Measurements from ENCODE around the gene CREM.
"Not testable (repeated sequence)": the region's sequence is repeated elsewhere in the genome, so short reads cannot be mapped to it uniquely, and the experiment has no call there.

Gene CREM
- long read RNA-seq, donor 1, transcript CREM-211 (4 exons, 1,207 nt) = major isoform, 7 of 35 reads
- long read RNA-seq, donor 1, partial matches to known transcripts = 12 of 35 reads
- long read RNA-seq, donor 1, other reads (novel, unspliced or antisense) = 0 of 35 reads
- long read RNA-seq, donor 2, transcript CREM-211 (4 exons, 1,207 nt) = major isoform, 5 of 9 reads
- long read RNA-seq, donor 2, partial matches to known transcripts = 0 of 9 reads
- long read RNA-seq, donor 2, other reads (novel, unspliced or antisense) = 0 of 9 reads
- long read RNA-seq, donor 3, partial matches to known transcripts = 0 of 2 reads
- long read RNA-seq, donor 3, other reads (novel, unspliced or antisense) = 0 of 2 reads
- long read RNA-seq, donor 4, transcript CREM-218 (3 exons, 1,416 nt) = major isoform, 5 of 14 reads
- long read RNA-seq, donor 4, partial matches to known transcripts = 0 of 14 reads
- long read RNA-seq, donor 4, other reads (novel, unspliced or antisense) = 0 of 14 reads
- long read RNA-seq, donor 5, partial matches to known transcripts = 0 of 14 reads
- long read RNA-seq, donor 5, other reads (novel, unspliced or antisense) = 0 of 14 reads
- long read RNA-seq, donor 6, partial matches to known transcripts = 0 of 11 reads
- long read RNA-seq, donor 6, other reads (novel, unspliced or antisense) = 0 of 11 reads
- long read RNA-seq, donor 7, transcript CREM-241 (4 exons, 1,074 nt) = major isoform, 8 of 29 reads
- long read RNA-seq, donor 7, partial matches to known transcripts = 9 of 29 reads
- long read RNA-seq, donor 7, other reads (novel, unspliced or antisense) = 0 of 29 reads
- long read RNA-seq, donor 8, transcript CREM-211 (4 exons, 1,207 nt) = major isoform, 5 of 14 reads
- long read RNA-seq, donor 8, partial matches to known transcripts = 0 of 14 reads
- long read RNA-seq, donor 8, other reads (novel, unspliced or antisense) = 0 of 14 reads

DNA sequence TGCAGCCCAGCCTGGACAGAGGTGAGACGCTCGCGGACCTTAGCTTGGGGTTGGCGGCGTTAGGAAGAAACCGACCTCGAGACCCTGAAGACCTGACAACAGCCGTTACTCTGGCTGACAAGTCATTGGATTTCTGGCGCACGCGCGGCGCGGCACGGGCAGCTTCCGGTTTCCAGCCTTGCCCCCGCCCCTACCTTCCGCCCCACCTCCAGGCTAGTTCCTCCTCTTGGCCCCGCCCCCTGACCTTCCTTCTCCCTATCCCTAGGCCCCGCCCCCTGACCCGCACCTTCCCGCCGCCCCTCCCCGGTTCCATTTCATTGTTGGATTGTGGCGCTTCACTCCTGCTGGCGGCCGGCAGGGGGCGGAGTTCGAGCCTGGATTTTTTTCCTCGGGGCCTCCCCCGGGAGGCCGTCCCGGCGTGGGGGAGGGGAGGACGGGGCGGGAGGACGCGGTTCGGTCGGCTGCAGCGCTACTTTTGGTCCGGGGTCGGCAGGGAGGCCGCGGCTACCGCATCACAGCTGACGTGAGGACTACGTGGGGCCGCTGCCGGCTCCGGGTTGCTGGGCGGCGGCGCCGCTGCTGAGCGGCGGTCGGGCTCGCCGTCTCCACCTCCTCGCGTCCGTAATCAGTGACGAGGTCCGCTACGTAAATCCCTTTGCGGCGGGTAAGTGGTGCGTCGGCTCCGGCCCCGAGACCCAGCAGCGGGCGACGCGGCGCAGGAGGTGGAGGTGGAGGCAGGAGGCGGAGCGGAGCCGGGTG lies at the start of gene CREM:
Gene CREM (plus strand): TSS at position 317 of the 759 bp plus-strand sequence. CDS start 10,990 bp downstream, outside the sequence.
- DNase-seq = peak; percentile 97

GRCh38 chr10:35079265-35079664 lies 47.4 kb upstream of the CREM start:
- DNase-seq = no peak

GRCh38 chr10:35079763-35080162 lies 46.9 kb upstream of the CREM start:
- no peak for DNase-seq

- DNase-seq = not testable (repeated sequence)
These were observed 46.4 kb upstream of the CREM start for GRCh38 chr10:35080261-35080660.

- DNase-seq = no peak
These were observed 43.4 kb upstream of the CREM start for GRCh38 chr10:35083242-35083641.

- peak; percentile 56 for DNase-seq
These were observed 37.0 kb upstream of the CREM start for GRCh38 chr10:35089611-35090161.

DNA sequence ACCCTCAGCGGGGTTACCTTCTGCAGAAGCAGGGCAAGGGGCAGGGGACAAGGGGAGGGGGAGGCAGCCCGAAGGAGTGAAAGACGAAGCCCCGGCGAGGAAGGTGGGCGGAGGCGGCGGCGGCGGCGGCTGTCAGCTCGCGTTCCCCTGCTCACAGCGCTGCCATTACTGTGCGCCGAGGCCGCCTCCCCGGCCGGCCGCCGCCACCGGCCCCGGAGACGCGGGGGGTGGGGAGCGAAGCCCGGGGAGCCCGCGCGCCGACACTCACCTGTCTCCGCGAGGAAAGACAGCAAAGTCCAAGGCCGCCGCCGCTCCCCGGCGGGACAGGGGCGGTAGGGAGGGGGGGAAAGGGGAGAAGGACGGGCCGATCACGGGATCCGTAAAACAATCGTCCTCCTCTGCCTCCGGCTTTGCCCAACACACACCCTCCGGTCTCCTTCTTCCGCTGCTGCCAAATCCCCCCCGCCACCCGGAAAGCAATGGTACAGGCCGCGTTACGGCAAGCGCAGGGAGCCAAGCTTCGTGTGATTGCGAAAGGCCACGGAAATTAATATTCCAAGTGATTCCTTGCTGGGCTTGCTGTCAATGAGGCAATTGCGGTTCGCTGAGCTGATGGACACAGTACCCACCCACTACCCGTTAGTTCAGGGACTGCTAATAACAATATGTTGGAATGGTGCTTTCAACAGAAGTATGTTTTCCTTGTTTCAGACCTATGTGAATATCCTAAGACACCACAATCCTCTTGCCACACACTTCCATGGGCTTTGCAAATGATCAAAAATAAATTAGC lies 36.3 kb upstream of the CREM start, which contains the start of gene CUL2:
Gene CUL2 (minus strand): TSS at position 180 of the 793 bp plus-strand sequence. CDS start 19,024 bp downstream, outside the sequence.
- DNase-seq = peak; percentile 98

- no peak for DNase-seq
These were observed 34.5 kb upstream of the CREM start for GRCh38 chr10:35091994-35092790.

DNA sequence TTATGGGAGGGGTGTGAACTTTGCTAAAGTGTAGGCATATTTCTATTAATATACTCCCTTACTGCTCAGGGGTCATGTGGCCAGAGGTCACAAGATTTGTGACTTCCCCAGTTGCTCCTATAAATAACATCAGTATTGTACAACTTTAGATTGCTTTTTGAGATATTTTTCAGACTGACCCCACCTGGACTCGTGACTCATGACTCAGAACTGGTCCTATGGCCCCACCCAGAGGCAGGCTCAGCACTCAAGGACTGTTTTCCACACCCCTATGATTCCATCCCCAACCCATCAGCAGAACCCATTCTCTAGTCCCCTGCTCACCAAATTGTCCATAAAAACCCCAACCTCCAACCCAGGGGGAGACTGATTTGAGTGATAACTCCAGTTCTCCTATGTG lies 33.8 kb upstream of the CREM start:
- no peak for DNase-seq

DNA sequence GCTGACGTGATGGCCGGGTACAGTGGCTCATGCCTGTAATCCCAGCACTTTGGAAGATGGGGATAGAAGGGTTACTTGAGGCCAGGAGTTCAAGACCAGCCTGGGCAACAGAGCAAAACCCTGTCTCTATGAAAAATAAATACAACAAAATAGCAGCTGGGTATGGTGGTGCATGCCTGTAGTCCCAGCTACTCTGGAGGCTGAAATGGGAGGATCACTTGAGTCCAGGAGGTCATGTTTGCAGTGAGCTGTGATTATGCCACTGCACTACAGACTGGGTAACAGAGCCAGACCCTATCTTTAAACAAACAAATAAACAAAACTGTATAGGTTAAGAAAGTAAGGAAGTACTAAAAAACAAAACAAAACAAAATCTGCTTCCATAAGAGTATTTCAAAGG lies 30.3 kb upstream of the CREM start:
- no peak for DNase-seq

DNA sequence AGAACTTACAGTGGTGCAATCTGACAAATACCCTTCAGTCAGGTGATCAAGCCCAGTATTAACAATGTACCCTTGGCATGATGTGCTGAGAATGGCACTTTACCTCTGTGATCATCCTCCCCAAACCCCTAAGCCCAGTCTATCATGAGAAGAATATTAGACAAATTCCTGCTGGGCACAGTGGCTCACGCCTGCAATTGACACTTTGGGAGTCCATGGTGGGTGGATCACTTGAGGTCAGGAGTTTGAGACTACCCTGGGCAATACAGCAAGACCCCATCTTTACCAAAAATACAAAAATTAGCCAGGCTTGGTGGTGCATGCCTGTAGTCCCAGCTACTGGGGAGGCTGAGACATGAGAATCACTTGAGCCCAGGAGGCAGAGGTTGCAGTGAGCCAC lies 29.1 kb upstream of the CREM start:
- no peak for DNase-seq

- DNase-seq = no peak
These were observed 22.8 kb upstream of the CREM start for GRCh38 chr10:35103882-35104281.

DNA sequence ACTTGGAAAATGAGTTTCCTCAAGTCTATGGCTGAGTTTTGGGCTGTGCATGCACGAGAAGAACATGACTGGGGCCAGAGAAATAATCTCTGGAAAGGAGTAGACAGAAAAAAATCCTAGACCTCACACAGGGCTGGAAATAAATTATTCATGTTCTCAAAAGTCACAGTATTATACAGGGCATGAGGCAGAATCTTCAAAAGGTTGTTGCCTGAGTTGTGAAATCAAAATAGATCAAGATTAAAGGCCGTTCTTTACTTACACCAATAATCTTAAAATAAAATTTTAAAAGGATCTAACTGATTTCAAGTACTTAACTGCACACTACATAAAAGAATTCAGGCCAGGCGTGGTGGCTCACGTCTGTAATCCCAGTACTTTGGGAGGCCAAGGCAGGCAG lies 14.1 kb upstream of the CREM start:
- no peak for DNase-seq

DNA sequence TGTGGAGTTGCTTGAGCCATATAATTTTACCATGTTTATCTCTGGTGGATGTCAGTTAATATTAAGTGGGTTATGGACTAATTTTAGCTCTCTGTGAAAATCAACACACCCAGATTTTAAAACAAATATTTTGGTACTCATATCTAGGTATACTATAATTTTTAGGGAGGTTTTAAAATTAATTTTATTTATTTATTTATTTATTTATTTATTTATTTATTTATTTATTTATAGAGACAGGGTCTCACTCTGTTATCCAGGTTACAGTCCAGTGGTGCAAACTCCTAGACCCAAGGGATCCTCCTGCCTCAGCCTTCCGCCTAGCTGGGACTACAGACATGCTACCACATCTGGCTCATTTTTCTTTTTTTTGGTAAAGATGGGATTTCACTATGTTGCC lies 7.3 kb upstream of the CREM start:
- DNase-seq = no peak

- DNase-seq = no peak
These were observed 2.1 kb upstream of the CREM start for GRCh38 chr10:35124540-35124939.

DNA sequence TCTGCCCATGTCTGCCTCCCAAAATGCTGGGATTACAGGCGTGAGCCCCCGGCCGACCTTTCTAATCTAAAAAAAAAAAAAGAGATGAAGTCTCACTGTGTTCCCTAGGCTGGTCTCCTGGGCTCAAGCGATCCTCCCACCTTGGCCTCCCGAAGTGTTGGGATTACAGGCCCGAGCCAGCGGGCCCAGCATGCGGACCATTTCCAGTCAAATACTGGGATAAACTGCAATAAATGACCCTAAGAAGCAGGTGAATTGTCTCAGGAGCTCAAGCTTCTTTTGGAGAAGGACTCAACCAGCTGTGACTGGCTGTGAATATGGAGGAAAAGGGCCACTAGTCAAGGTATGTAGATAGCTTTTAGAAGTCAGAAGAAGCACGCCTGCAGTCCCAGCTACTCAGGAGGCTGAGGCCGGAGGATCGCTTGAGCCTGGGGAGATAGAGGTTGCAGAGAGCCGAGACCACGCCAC lies 550 bp upstream of the CREM start:
- no peak for DNase-seq

- DNase-seq = peak; percentile 89
These were observed 744 bp downstream of the CREM start for GRCh38 chr10:35127289-35127891.

DNA sequence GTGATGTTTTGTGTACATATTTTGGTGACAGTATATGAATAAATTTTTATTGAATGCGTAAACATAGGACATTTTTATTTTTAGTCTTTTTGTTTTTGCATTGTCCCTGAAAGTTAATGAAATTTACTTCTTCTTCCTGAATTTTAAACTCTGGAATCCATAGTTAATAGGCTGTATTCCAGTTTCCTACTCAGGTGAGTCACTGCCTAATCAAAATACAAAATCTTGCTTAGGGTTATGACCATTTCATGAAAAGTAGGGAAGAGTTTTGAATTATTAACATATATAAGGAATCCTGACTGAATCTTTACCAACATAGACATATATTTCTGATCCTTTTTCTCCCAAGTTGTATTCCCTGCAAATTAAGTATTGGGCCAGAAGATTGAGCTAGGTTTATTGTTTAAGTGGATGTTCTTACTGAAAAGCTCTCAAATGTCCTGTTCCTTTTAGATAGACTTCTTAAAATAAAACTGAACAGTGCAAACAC lies 2.6 kb downstream of the CREM start:
- no peak for DNase-seq

- DNase-seq = no peak
These were observed 4.0 kb downstream of the CREM start for GRCh38 chr10:35130663-35131062.

DNA sequence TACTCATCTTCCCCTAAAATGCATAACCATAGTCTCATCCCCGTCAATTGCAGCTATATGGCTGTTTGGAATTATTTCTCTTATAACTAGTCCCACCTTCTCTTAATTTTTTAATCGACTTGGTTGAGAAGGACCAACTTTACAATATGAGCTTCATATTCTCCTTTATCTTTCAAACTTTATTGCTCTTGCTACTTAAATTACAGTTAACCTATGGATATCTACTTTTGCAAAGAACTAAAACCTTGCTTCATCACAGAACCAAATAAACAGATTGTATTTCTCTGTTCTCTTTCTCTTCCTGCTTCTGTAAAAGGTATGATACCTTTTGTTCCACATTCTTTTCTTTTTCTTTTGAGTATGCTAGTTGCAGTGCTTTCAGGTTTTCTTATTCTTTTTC lies 6.1 kb downstream of the CREM start:
- no peak for DNase-seq

Measured in right kidney (tissue), 9 donors.